Measurements from ENCODE around the gene HSD11B1. TPM values are rescaled to one million over a fixed set of nuclear protein-coding genes. Genes with fewer than 3 reads are reported as not detected.

Gene HSD11B1
- total RNA-seq = 4.3 TPM
- long read RNA-seq = 0 reads

DNA sequence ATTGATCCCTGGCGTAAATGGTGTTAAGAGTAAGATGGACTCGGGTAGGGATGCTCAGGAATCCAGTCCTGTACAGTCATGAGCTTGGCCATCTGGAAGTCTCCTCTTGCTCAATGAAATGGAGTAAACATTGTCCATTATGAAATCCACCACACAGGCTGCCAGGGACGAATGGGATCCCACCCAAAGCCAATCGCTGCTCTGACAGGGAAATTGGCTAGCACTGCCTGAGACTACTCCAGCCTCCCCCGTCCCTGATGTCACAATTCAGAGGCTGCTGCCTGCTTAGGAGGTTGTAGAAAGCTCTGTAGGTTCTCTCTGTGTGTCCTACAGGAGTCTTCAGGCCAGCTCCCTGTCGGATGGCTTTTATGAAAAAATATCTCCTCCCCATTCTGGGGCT lies at the start of gene HSD11B1:
Gene HSD11B1, plus strand, starts transcription at position 263 of the 400 bp plus-strand sequence. Its CDS starts 97 bp downstream, at position 360.
- peak; percentile 74 for DNase-seq (ENCODE audit: missing footprints)
- ATAC-seq = peak; percentile 96
- intact Hi-C loops (cut with DNase I) = no loop called here

- DNase-seq (ENCODE audit: missing footprints) (no peak), ATAC-seq (no peak)
- intact Hi-C loops (cut with DNase I) = loop anchor here (2.0 kb wide), 1 partner anchor 13 kb away; no protein-coding TSS in a partner anchor
These were observed 49.0 kb upstream of the HSD11B1 start for GRCh38 chr1:209655411-209656231.

DNA sequence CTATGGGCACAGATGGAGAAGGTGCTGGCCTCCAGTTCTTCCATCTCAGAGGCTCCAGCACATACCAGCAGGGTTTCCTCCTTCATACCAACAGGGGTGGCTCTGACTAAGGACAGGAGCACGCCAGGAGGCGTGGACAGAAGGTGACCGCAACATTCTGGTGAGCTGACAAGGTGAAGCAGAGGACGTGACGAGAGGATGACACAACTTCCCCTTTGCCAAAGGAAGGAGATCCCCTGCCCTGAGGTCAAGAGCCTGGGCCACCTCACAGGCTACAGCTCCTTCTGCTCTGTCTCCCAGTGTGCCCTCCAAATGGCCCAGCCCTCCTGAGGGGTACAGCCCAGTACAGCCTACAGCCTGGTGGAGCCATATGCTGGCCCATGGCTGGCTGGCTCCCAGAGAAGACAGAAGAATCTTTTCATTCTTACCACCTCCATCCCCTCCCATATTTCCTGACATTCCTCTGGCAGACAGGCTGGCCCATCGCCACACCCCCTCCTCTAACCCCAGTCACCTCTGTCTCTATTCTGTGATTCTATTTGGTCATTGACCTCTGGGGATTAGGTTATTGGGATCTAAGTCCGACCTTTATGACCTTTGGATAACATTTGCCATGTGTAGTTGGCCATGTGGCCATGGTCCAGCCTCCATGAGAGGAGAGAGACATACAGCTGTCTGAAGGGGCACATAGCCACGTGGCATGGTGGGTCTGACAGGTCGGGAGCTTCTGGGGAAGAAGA lies 47.3 kb upstream of the HSD11B1 start:
- ATAC-seq = no peak
- peak; percentile 59 for DNase-seq (ENCODE audit: missing footprints)
- intact Hi-C loops (cut with DNase I) = no loop called here

DNA sequence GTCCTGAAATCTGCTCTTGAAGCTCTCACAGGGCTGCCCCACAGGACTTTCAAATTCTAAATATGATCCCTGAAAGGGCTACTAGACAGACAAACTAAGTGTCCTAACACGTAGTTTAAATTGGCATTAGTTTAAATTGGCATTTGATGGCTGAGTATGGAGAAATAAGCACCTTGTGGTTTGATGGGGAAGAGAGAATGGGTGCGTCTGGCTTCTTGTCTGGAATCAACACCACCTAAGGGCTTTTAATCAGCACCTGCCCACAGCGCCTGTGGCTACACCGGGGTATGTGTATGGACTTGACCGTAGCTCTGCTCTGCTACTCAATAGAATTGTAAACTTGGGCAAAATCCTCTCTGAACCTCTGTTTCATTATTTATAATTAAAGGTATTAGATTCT lies 46.7 kb upstream of the HSD11B1 start:
- ATAC-seq = no peak
- intact Hi-C loops (cut with DNase I) = no loop called here
- no peak for DNase-seq (ENCODE audit: missing footprints)

DNA sequence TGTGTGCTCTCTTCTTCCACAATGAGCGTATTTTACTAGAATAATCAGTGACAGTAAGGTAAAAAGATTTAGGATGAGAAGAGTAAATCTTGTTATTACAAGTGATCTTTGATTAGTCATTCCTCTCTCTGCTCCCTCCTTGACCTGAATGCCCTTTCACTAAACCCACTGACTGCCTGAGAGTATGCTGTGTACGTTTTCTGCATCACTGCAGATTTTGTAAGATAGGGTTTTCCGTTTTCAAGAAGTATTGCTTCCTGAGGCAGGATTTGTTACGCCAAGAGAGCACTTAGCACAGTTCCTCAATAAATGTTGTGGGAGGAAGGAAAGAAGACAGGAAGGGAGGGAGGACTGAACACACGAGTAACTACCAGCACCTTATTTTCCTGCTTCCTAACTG lies 44.7 kb upstream of the HSD11B1 start:
- intact Hi-C loops (cut with DNase I) = no loop called here
- ATAC-seq = no peak
- no peak for DNase-seq (ENCODE audit: missing footprints)

- DNase-seq (ENCODE audit: missing footprints) = no peak
- ATAC-seq = no peak
- intact Hi-C loops (cut with DNase I) = no loop called here
These were observed 43.6 kb upstream of the HSD11B1 start for GRCh38 chr1:209661071-209661470.

GRCh38 chr1:209662879-209663327 lies 41.7 kb upstream of the HSD11B1 start:
- DNase-seq (ENCODE audit: missing footprints) (no peak), ATAC-seq (no peak)
- intact Hi-C loops (cut with DNase I) = no loop called here

GRCh38 chr1:209667103-209667502 lies 37.5 kb upstream of the HSD11B1 start:
- intact Hi-C loops (cut with DNase I) = no loop called here
- ATAC-seq (no peak), DNase-seq (ENCODE audit: missing footprints) (no peak)

DNA sequence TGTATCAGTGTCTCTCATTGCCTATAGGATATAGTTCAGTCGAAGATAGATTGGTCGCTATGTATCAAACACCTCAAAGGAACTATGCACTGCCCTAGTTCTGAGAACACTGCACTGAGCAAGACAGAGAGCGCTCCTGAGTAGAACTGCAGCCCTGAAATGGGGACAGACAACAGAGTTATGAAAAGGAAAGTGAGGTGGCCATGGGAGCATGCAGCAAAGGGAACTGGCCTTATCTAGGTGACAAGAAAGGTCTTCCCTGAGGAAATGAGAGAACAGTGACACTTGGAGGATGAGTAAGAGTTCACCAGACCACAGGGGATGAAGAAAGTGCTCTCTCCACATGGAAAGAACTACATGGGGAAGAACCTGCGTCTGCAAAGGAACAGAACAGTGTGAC lies 36.9 kb upstream of the HSD11B1 start:
- intact Hi-C loops (cut with DNase I) = loop anchor here (2.0 kb wide), 1 partner anchor 13 kb away; no protein-coding TSS in a partner anchor
- DNase-seq (ENCODE audit: missing footprints) (no peak), ATAC-seq (no peak)

GRCh38 chr1:209670441-209671082 lies 34.1 kb upstream of the HSD11B1 start:
- intact Hi-C loops (cut with DNase I) = no loop called here
- ATAC-seq (no peak), DNase-seq (ENCODE audit: missing footprints) (no peak)

- intact Hi-C loops (cut with DNase I) = no loop called here
- ATAC-seq (no peak), DNase-seq (ENCODE audit: missing footprints) (no peak)
These were observed 31.7 kb upstream of the HSD11B1 start for GRCh38 chr1:209672705-209673630.

DNA sequence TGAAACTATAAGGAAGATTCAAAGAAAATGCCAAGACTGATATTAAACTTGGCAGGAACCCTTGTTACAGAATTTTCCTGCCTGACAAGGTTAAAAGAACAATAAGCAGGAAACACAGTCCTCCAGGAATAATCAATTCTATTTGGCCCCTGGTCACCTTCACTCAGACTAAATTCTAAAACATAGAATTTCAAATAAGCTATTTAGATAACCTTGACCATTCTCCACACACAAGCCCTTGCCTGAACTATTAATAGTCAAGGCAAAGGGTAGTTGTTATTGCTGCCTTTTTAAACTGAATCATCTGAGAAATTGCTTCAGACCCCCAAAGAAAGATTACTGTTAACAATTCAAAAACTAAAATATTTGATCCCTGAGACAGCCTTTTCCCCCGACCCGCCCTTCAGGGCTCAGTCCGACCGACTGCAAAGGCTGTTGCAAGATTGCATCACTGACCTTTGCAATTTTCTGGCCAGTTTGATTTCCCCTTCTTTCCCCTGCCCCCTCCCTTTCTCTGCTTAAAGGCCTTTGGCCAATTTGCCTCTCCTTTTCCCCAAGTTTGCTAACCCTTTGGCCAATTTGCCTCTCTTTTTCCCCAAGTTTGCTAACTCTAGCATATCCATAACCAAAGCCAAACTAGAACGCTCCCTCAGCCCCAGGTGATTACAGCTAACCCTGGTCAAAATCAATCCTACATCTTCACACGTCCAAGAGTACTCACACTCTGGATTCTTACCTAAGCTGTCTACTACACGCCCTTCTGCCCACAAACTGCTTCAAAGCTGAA lies 30.8 kb upstream of the HSD11B1 start:
- ATAC-seq = peak; percentile 35
- intact Hi-C loops (cut with DNase I) = no loop called here
- DNase-seq (ENCODE audit: missing footprints) = no peak

DNA sequence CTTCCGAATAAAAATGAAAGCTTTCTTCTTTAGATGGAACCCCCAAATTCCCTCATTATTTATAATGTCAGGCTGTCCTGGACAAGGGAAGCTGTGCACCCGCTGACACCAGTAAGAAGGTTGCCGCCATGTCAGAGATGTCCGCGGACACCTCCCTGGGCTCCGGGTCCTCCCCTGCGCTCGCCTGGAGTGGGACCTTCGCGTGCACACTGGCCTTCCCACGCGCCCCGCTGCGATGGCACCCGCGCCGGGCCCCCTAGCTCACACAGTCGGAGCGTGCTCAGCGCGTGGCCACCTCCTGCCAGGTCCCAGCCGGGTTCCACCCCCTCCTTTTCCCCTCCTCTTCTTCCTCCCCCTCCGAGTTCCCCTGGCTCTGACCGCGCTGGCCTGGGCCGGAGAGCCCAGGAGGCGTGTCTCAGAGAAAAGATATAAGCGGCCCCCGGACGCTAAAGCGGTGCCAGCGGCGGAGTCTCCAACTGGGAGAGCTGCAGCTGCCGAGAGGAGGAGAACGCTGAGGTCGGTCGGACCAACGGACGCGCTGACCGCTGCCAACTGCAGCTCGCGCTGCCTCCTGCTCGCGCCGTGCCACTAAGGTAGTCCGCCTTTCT lies 29.6 kb upstream of the HSD11B1 start, which contains the start of gene G0S2:
Gene G0S2, plus strand, starts transcription at position 456 of the 608 bp plus-strand sequence. CDS start 273 bp downstream, outside the sequence.
- peak; percentile 92 for DNase-seq (ENCODE audit: missing footprints)
- intact Hi-C loops (cut with DNase I) = loop anchor here (1.0 kb wide), 1 partner anchor 32 kb away; no protein-coding TSS in a partner anchor
- ATAC-seq = peak; percentile 92

- DNase-seq (ENCODE audit: missing footprints) (peak; percentile 73), ATAC-seq (peak; percentile 43)
- intact Hi-C loops (cut with DNase I) = loop anchor here (1.0 kb wide), 1 partner anchor 32 kb away; no protein-coding TSS in a partner anchor
These were observed 29.0 kb upstream of the HSD11B1 start for GRCh38 chr1:209675565-209676154.

- DNase-seq (ENCODE audit: missing footprints) (no peak), ATAC-seq (no peak)
- intact Hi-C loops (cut with DNase I) = no loop called here
These were observed 25.6 kb upstream of the HSD11B1 start for GRCh38 chr1:209678981-209679539.

DNA sequence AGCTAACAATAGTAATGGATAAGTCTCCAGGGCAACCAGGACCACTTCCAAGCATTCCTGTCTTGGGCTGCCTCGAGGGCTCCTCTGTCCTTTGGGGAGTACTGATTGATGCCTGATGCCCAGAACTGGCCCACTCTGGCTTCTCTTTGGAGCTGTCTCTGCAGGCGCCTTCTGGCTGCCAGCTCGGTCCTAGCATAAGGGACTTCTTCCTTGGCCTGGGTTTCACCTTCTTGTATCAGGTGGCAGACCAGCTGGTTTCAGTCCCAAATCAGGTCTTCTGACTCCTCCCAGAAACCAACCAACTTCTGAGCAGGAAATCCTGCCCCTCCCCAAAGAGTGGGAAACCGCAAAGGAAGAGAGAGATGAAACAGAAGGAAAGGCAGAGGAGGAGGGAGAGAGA lies 18.8 kb upstream of the HSD11B1 start:
- ATAC-seq (no peak), DNase-seq (ENCODE audit: missing footprints) (no peak)
- intact Hi-C loops (cut with DNase I) = no loop called here
